ENCODE measurements around the gene PSMC2.

GRCh38 chr7:103387242-103387641 is 39.8 kb downstream of the PSMC2 start:
- TF ChIP-seq MAX (IDR thresholded peaks at IDR 0.05; ENCODE audit: low read depth, low read length) (no peak), SUZ12 (IDR thresholded peaks at IDR 0.05; ENCODE audit: unreplicated experiment) (no peak)
- TF ChIP-seq, protein P1, sequence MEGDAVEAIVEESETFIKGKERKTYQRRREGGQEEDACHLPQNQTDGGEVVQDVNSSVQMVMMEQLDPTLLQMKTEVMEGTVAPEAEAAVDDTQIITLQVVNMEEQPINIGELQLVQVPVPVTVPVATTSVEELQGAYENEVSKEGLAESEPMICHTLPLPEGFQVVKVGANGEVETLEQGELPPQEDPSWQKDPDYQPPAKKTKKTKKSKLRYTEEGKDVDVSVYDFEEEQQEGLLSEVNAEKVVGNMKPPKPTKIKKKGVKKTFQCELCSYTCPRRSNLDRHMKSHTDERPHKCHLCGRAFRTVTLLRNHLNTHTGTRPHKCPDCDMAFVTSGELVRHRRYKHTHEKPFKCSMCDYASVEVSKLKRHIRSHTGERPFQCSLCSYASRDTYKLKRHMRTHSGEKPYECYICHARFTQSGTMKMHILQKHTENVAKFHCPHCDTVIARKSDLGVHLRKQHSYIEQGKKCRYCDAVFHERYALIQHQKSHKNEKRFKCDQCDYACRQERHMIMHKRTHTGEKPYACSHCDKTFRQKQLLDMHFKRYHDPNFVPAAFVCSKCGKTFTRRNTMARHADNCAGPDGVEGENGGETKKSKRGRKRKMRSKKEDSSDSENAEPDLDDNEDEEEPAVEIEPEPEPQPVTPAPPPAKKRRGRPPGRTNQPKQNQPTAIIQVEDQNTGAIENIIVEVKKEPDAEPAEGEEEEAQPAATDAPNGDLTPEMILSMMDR (IDR thresholded peaks at IDR 0.05 in 2 of 3, conservative IDR thresholded peaks at IDR 0.05 in 1 of 3; ENCODE audit: control insufficient read depth in 2 of 3, extremely low read depth in 1 of 3, insufficient read depth in 1 of 3, low read depth in 3 of 3, low read length in 3 of 3): no peak
